ENCODE data around the gene ARID1B.

The ARID1B gene

DNA sequence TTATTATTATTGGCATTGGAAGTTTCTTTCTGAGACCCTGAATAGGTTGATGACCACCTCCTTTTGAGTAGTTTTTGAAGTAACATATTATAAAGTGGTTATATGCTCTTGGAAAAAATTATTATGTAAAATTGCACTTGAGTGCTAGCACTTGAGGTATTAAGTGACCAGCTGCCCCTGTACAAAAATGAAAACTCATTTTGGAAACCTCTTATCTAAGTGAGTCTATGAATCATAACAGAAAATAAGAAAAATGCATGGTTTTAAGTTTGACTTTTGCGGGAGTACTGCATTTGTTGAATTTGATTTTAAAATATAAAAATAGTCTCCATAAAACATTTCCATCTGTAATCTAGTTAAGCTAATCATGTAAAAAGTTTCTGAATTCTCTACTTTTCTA lies 297.8 kb downstream of the ARID1B start:
- Histone ChIP-seq H2AFZ (ENCODE audit: low read length) (no peak overlapping the region), H3K79me2 (ENCODE audit: insufficient read depth, low read length) (no peaks in the 10 kb centered on the region; the same call in 1 of the 2 replicates), H4K20me1 (ENCODE audit: insufficient read depth, low read length) (no peaks in the 10 kb centered on the region), H3K4me3 (ENCODE audit: low read depth, low read length, poor library complexity, severe bottlenecking) (no peak overlapping the region), H3K27ac (ENCODE audit: low read depth, low read length, poor library complexity, severe bottlenecking) (no peak overlapping the region), H3K4me1 (ENCODE audit: insufficient read depth, low read length, severe bottlenecking) (peaks cover 59% of the 10 kb centered on the region), H3K9ac (ENCODE audit: low read length) (no peak overlapping the region), H3K4me2 (ENCODE audit: low read length) (no peak overlapping the region), H3K36me3 (ENCODE audit: insufficient read depth, low read length) (peaks cover 6% of the 10 kb centered on the region; the same call in 1 of the 2 replicates), H3K27me3 (ENCODE audit: insufficient read depth, low read length) (no peaks in the 10 kb centered on the region), H3F3A (ENCODE audit: insufficient read depth, low read length) (no peaks in the 10 kb centered on the region), H3K9me3 (ENCODE audit: low read length) (no peaks in the 10 kb centered on the region), H3K9me2 (ENCODE audit: low read depth, low read length) (no peaks in the 10 kb centered on the region)
- TF ChIP-seq, protein P1, sequence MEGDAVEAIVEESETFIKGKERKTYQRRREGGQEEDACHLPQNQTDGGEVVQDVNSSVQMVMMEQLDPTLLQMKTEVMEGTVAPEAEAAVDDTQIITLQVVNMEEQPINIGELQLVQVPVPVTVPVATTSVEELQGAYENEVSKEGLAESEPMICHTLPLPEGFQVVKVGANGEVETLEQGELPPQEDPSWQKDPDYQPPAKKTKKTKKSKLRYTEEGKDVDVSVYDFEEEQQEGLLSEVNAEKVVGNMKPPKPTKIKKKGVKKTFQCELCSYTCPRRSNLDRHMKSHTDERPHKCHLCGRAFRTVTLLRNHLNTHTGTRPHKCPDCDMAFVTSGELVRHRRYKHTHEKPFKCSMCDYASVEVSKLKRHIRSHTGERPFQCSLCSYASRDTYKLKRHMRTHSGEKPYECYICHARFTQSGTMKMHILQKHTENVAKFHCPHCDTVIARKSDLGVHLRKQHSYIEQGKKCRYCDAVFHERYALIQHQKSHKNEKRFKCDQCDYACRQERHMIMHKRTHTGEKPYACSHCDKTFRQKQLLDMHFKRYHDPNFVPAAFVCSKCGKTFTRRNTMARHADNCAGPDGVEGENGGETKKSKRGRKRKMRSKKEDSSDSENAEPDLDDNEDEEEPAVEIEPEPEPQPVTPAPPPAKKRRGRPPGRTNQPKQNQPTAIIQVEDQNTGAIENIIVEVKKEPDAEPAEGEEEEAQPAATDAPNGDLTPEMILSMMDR (IDR thresholded peaks at IDR 0.05; ENCODE audit: low read length), result no peak
- TF ChIP-seq EZH2 (IDR thresholded peaks at IDR 0.05; ENCODE audit: borderline replicate concordance, low read length), result no peak

DNA sequence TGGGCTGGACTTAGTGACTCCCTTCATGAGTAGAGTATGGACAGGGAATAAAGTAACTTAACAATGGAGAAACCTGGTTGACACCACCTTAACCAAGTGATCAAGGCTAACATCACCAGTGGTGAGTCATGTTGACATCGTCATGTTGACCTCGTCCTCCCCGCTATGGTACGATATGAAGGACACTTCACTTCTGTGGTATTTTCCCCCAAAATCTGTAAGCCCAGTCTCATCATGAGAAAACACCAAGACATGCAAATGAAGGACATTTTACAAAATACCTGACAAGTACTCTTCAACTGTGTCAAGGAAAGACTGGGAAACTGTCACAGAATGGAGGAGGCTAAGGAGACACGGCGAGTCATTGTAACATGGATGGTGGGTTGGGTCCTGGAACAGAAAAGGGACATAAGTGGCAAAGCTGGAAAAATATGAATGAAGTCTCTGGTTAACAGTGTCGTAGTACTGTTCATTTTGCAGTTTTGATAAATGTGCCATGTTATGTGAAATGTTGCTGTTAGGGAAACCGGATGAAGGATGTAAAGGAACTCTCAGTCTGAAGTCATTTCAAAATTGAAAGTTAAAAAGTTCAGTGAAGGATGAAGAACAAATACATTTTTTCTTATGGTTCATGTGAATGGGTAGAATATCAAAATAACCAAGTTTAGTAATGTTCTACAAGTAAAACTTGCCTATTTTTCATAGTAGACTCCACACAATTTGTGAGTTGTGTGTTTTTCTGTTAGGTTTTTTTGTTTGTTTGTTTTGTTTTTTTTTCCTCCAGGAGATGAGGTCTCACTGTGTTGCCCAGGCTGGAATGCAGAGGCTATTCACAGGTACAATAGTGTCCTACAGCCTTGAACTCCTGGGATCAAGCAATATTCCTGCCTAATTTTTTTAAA lies 298.6 kb downstream of the ARID1B start:
- H3K4me1 ChIP-seq (ENCODE audit: insufficient read depth, low read length, severe bottlenecking), result peaks cover 59% of the 10 kb centered on the region
- no peak overlapping the region for H3K4me3 ChIP-seq (ENCODE audit: low read depth, low read length, poor library complexity, severe bottlenecking)
- H3K27me3 ChIP-seq (ENCODE audit: insufficient read depth, low read length), result no peaks in the 10 kb centered on the region
- TF ChIP-seq, protein P1 (IDR thresholded peaks at IDR 0.05; ENCODE audit: low read length), result no peak
- TF ChIP-seq EZH2 (IDR thresholded peaks at IDR 0.05; ENCODE audit: borderline replicate concordance, low read length), result no peak
- no peaks in the 10 kb centered on the region for H3F3A ChIP-seq (ENCODE audit: insufficient read depth, low read length)
- no peak overlapping the region for H3K9ac ChIP-seq (ENCODE audit: low read length)
- no peak overlapping the region for H3K4me2 ChIP-seq (ENCODE audit: low read length)
- H3K9me2 ChIP-seq (ENCODE audit: low read depth, low read length), result no peaks in the 10 kb centered on the region
- no peak overlapping the region for H2AFZ ChIP-seq (ENCODE audit: low read length)
- peaks cover 6% of the 10 kb centered on the region; the same call in 1 of the 2 replicates for H3K36me3 ChIP-seq (ENCODE audit: insufficient read depth, low read length)
- no peak overlapping the region for H3K27ac ChIP-seq (ENCODE audit: low read depth, low read length, poor library complexity, severe bottlenecking)
- H3K9me3 ChIP-seq (ENCODE audit: low read length), result no peaks in the 10 kb centered on the region
- no peaks in the 10 kb centered on the region for H4K20me1 ChIP-seq (ENCODE audit: insufficient read depth, low read length)
- no peaks in the 10 kb centered on the region; the same call in 1 of the 2 replicates for H3K79me2 ChIP-seq (ENCODE audit: insufficient read depth, low read length)

DNA sequence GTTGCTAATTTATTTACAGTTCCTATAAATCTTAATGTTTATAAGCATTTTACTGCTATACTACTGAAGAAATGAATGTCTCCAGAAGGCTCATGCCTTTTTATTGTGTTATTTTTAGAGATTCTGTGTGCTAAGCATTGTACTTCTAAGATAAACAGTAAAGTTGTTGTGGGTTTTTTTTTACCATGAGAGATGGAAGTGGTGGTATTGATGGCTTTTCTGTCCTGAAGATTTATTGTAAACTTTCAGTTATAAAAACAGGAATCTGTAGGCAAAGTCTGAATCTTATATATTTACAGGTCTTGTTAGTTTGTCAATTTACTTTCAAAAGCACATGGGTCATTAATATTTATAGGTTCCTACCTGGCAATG lies 299.3 kb downstream of the ARID1B start:
- peaks cover 6% of the 10 kb centered on the region; the same call in 1 of the 2 replicates for H3K36me3 ChIP-seq (ENCODE audit: insufficient read depth, low read length)
- no peaks in the 10 kb centered on the region for H3K27me3 ChIP-seq (ENCODE audit: insufficient read depth, low read length)
- H3K79me2 ChIP-seq (ENCODE audit: insufficient read depth, low read length), result peaks cover 2% of the 10 kb centered on the region; the same call in 1 of the 2 replicates
- no peaks in the 10 kb centered on the region for H4K20me1 ChIP-seq (ENCODE audit: insufficient read depth, low read length)
- no peaks in the 10 kb centered on the region for H3K9me3 ChIP-seq (ENCODE audit: low read length)
- H3K4me2 ChIP-seq (ENCODE audit: low read length), result no peak overlapping the region
- no peak overlapping the region for H3K4me3 ChIP-seq (ENCODE audit: low read depth, low read length, poor library complexity, severe bottlenecking)
- no peak overlapping the region for H3K9ac ChIP-seq (ENCODE audit: low read length)
- peaks cover 61% of the 10 kb centered on the region for H3K4me1 ChIP-seq (ENCODE audit: insufficient read depth, low read length, severe bottlenecking)
- no peaks in the 10 kb centered on the region for H3K9me2 ChIP-seq (ENCODE audit: low read depth, low read length)
- TF ChIP-seq, protein P1 (IDR thresholded peaks at IDR 0.05; ENCODE audit: low read length), result no peak
- no peak for TF ChIP-seq EZH2 (IDR thresholded peaks at IDR 0.05; ENCODE audit: borderline replicate concordance, low read length)
- H3K27ac ChIP-seq (ENCODE audit: low read depth, low read length, poor library complexity, severe bottlenecking), result no peak overlapping the region
- H2AFZ ChIP-seq (ENCODE audit: low read length), result no peak overlapping the region
- H3F3A ChIP-seq (ENCODE audit: insufficient read depth, low read length), result no peaks in the 10 kb centered on the region

Data from OCI-LY1 (cell line).